ENCODE data around the gene GALNTL6.
"Not testable (repeated sequence)": the region's sequence is repeated elsewhere in the genome, so short reads cannot be mapped to it uniquely, and the experiment has no call there.

GALNTL6 gene

DNA sequence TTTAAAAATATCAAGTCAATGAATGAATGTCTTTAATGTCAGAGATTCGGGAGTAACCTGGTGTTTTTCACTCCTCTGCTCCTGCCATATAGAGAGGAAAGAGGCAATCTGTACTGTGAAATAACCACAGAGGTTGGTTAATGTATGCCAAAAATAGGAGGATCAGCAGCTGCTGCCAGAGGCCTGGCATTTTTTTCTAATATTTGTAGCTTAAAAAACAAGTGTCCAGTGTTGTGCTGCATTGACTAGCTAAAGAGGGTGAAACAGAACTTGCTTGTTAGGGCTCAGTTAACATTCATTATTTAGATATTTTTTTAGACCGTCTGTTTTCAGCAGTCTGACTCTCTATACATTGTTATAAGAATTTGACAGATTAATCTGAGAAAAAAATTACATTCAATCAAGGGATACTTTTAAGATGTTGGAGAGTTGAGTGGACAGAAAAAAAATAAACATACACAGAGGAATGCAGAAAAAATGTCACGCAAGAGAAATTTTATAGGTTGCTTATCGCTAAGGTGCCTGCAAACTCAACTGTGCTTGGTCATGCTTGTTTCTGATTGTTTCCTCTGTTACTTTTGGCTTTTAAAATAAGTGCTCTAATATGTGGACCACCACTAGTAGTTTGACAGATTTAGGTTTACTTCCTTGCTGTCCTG lies 963.1 kb downstream of the GALNTL6 start:
- DNase-seq = no peak

DNA sequence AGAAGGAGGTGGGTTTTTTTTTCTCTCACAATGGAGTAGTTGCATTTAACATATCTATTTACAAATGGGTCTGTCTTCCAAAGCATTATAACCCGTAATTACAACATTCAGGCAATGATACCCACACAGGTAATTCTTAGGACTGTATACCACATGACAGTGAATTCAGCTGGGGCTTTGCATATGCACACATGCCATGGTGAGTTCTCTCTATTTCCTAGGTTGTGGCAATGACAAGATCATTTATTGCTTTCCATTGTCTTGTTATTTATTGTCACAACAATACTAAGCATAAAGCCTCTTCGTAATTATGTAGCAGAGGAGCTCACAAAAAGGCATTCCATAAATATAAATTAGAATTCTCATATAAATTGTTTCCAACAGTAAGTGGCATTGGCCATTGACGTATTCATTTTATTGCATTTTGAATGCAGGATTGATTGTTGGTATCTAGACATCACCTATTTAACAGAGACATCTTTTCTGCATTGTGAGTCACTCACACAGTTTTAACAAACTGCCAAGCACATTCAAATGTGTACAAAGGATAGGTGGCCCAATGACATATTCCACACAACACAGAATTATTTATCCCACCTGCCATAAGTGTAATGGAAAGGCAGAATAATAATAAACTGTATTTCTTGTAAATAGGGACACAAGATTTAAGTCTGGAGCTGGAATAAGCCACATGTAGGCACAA lies 964.7 kb downstream of the GALNTL6 start:
- DNase-seq = no peak

DNA sequence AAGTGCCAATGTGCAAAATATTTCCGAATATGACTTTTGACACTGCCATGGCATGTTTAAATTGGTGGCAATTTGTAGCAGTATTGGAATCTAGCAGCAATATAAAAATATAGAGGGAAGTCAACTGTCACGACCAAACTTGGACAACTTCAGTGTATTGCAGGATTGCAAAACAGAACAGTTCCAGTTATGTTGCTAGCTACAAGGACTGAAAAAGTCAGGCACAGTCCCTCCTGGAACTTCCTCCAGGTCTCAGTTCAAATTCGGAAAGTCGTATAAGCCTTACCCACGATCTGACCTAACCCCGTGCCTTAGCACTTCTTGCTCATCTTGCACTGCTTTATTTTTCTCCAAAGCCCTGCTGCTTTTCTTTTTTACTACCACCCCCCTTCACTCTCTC lies 965.4 kb downstream of the GALNTL6 start:
- no peak for DNase-seq

DNA sequence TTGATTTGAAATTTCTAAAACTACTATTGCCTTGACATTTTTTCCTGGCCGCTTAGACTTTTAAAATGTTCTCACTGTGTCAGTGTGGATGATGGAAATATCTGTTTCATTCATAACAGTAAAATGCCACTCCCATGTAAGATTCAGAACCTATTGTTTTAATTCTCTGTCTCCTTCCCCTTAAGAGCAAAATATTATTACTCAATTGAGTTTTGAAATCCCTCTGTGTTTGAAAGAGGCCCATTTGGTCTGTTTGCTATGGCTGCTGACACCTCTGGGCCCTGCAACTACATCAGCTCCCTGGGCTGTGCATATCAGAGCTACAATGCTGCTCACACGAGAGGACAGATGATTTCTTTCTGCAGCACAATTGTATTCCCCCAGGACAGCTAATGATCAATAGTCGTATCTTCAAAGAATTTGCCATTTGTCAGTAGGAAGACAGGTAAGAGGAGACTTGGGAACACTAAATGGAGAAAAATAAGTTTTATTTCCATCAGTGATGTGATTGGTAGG lies 967.4 kb downstream of the GALNTL6 start:
- DNase-seq = no peak

DNA sequence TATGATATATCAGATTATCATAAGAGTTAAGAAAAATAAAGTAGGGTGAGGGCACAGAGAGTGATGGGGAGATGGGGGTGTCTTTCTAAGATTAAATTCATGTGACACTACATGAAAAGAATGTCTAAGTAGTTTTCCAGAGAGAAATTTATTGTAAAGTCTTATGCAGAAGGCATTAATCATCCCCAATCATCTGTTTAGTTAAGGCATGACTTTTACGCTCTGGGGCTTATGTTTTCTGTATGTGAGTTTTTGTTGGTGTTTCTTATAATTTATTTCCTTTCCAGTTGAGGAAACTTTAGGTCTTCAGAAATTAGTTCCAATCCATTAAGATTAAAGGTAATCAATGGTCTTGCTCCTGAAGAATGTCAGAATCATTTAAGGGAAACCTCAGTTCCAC lies 972.4 kb downstream of the GALNTL6 start:
- DNase-seq = no peak

DNA sequence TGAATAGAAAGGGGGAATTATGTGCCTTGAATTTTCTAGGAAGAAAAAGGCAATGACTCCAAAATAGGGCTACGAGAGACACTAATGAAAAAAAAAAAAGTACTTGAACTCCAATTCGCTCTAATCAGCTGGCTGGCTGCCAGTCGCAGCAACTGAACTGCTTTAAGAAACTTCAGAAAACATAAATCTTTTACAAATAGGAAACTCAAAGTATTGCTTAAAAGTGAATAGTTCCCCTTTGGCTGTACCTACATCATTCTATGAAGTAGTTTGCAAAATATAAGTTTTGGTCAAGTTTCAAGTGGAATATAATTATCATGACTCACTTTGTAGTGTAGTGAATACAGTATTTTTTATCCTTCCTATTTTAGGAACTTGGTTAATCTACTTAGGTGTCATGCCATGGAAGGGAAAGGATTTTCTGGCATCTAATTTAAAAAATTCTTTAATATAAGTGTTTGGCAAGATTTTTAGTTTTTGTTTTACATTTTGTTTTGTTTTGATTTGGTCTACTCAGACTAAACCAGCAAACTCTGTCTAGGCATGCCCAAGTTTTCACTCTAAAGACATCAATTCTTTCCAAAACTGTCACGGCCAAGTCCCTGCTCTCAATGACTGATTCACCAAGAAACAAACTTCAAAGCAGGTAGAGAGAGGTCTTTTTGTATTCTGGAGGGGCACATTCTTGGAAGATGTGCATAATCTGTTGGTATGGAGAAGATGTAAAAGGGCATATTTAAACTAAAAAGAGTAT lies 973.0 kb downstream of the GALNTL6 start:
- DNase-seq = no peak

DNA sequence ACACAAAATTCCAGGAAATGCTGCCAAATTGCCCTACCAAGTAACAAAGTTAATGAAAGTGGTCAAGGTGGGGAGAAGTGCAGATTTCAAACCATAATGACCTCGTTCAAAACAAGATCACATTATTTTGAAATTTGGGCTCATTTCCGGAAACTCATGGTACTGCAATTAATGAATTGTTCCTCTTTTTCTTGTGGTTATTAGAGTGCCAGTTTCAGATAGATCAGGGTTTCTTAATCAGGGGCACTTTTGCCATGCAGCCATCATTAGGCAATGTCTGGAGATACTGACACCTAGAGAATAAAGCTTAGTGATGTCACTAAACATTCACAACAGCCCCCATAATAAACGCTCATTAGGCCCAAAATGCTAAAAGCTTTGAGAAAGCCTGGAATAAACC lies 973.9 kb downstream of the GALNTL6 start:
- no peak for DNase-seq

DNA sequence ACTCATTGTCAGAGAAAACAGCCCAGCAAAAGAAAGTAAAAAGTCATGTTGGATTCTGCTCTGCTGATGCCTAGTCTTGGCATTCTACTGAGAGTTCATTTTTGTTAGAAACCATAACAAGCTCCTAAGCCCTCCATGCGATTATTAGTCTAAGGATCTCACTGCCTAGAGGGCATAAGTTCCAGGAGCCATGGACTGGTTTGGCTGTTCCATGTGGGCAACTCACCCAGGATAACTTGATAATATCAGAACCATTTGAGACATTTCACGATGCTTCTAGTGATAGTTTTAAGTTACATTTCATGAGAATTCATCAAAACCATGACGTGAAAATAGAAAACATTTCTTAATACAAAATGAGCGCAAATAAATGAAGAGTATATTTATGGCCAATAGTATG lies 978.6 kb downstream of the GALNTL6 start:
- DNase-seq = no peak

DNA sequence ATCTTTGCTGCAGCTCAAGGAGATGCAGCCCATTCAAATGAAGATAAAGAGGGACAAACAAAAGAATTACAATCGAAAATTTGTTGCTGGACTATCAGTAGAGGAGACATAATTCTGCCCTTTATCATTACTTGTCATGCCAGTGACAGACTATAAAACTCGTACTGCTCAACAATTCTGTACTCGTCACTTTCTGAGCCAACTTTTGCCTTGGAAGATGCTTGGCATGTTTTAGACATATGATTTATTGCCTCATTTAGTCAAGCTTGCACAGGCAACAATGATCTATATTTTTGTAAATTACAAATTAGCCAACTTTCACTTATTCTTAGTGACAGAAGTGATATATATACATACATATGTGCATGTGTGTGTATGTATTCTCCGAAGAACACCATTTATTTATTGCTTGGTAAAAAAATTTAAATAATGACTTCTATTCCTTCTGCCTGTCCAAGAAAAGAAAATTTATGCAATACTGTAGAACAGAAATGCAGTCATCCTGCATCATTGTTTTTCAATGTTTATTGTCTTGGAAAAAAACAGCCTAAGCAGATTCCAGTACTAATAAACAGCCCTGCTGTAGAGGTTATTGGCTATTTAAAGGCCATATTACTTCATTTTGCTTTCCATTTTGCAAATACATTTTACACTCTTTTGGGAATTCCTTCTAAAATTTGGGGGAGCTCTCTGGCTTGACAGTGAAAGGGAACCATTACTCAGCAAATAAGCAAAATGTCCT lies 980.5 kb downstream of the GALNTL6 start:
- no peak for DNase-seq

DNA sequence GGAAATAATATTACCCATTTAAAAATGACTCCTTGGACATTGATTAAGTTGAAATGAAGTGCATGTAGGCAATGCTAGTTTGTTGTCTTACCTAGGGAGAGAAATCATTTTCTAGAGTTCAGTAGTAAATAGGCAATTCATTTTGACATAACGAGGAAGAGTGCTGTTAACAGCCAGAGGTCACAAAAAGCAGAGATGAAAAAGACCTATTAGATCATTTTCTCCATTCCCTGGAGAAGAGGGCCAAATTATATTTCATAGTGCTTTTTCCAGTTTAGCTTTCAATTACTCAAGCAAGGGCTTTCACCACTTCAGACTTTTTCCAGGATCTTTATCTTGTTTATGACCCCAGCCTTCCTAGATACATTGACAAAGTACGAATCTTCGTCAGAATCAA lies 981.1 kb downstream of the GALNTL6 start:
- no peak for DNase-seq

DNA sequence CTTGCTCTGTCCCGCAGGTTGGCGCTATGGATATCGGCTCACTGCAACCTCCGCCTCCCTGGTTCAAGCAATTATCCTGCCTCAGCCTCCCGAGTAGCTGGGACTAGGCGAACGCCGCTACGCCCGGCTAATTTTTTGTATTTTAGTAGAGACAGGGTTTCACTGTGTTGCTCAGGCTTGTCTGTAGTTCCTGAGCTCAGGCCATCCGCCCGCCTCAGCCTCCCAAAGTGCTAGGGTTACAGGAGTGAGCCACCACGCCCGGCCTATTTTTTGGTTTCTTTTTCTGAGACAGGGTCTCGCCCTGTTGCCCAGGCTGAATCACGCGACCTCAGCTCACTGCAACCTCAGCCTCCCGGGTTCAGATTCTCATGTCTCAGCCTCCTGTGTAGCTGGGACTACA lies 984.1 kb downstream of the GALNTL6 start:
- DNase-seq = not testable (repeated sequence)

DNA sequence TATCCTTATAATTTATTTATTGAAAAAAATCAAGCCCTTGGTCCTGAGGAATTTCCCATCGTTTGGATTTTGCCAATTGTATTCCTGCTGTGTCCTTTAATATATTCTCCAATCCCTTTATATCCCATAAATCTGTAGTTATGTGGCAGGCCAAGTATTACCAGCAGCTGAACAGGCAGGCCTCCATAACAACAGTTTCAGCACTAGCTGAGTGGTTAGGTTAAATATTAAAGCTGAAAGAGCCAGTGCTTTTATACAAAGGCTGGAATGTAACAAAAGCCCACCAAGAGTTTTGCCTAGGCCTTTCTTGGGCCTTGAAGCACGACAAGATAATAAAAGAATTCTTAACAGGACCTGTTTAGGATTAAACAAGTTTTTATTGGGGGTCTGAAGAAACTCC lies 988.8 kb downstream of the GALNTL6 start:
- no peak for DNase-seq

DNA sequence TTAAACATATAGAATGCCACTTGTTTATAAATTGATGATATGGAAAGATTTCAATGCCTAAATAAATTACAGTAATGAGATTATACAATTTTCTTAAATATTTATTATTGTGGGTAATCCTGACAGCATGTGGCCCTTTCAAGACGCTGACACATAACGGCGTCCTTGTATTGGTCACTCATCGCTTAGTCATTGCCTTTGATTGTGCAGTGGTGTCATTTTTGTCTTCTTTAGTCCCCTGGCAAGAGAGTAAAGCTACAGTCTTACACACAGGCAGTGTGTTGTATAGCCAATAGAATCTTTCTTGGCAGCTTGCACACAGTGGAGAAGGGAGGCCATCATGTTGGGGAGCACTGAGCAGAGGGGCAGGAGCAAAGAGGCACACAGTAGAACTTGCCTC lies 993.6 kb downstream of the GALNTL6 start:
- no peak for DNase-seq

DNA sequence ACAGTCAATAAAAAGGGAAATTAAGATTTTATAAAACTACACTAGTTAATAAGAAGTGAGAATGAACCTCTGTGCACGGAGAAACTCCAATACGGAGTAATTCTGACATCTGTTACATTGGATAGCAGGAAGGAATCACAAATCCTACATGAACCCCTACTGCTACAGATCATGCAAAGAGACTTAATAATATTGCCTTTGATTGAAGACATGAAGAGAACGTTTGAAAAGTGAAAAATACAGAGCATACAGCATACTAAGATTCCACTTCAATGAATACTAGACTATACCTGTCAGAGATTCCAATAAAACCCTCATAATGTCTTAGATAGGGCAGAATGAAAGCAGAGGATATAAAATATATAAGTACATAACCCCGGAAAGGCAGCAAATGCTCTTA lies 995.0 kb downstream of the GALNTL6 start:
- no peak for DNase-seq

DNA sequence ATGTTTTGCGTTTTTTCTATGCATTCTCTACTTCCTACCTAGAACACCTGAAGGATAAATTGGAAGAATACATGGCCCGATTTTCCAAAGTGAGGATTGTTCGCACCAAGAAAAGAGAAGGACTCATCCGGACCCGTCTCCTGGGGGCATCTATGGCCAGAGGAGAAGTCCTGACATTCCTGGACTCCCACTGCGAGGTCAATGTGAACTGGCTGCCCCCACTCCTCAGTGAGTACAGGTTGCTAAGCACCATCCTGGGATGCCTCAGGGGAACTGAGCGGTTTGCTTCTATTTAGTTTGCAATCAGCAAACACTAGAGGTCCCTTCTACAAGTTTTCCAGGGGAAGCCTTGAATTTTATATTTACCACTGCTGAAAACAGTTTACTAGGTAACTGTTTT lies 996.1 kb downstream of the GALNTL6 start:
- no peak for DNase-seq

DNA sequence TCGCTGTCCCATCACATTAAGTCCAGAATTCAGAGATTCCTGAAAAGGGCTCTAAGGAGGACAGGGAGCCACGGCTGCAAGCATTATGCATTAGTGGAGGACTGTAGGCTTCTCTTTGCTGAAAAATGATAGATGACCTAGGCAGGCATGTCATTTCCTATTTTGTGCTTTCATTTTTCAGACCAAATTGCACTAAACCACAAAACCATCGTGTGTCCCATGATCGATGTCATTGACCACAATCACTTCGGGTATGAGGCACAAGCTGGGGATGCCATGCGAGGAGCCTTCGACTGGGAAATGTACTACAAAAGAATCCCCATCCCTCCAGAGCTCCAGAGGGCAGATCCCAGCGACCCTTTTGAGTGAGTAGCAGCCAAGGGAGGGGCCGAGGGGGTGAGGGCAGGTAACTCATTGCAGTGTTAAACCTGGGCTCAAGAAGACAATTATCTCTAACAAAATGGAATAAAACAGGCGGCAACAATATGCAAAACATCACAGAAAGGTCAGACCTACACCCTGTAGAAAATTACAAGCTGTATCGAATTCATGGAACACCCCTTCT lies 1000.2 kb downstream of the GALNTL6 start:
- no peak for DNase-seq

DNA sequence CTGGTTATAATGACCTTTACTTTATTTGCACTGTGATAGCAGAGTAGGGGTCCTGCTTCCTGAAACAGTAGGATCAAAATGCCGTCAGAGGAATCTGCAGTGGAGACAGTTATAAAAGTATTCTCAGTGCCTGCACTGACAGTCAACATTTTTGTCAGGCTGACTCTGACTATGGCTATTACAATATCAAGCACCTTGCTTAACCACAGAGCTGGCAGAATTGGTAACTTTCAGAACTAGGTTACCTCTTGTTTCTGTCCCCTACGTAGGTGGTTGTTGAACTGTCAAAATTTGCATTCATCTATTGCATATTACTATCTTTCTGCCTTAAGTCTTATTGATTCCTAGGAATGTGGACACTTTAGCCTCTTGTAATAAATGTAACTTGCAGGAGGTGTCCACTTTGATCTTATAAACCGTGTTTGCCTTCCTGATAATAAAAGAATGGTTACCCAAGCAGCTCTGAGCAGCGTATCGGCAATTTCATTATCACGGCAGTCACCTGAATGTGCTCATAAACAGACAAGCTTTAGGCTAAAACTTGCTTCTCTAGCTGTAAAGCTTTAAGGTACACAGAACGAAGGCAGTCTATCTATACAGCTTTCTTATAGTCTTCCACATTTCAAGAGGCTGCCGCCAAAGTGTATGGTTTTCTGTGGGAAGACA lies 1002.4 kb downstream of the GALNTL6 start:
- DNase-seq = no peak

DNA sequence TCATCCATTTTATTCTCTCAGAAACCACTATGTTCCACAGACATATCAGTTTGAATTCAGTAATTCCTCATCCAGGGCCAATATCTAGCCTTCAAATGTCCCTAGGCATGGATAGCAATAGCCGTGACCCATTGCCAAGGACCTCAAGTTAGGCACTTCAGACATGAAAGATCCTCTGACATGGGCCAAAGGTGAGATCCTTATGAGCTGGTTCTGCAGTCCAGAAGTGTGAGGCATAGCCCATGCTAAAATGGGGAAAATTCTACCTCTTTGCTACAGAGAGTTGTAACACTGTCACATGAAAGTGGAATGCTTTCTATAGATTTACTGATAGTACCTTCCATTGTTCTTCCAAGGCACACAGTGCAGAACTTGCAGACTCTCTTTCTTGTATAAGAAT lies 1005.7 kb downstream of the GALNTL6 start:
- DNase-seq = no peak

DNA sequence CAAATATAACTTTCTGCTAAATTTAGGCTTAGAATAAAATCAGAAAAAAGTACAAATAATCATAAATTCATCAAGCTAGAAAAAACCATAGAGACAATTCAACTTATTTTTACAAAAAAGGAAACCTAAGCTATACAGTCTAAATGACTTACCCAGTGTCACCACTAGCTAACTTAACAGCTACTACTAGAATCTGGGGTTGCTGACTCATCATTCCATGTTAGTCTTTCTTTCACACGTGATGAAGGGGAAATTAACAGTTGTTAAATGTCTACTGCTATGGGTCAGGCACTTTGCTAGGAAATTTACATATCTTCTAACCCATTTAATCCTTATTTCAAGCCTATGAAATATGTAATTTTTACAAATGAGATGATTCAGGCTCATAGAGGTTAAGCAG lies 1006.1 kb downstream of the GALNTL6 start:
- DNase-seq = no peak

DNA sequence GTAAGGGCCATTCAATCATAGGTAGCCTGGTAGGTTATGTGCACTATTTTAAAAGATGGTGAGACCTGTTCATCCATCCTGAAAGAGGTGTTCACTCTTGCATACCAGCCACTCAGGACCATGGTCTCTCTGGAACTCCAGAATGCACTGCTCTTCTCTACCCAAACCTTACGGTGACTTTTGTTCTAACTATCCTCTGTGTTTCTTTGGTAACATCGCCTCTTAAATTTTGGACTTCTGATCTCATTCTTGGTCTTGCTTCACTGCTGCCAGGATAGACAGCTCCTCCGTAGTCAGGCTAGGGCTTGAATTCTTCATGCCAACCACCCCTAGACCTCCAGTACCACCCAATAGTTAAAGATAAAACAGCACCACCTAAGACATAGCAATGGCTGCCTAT lies 1009.1 kb downstream of the GALNTL6 start:
- DNase-seq = no peak

DNA sequence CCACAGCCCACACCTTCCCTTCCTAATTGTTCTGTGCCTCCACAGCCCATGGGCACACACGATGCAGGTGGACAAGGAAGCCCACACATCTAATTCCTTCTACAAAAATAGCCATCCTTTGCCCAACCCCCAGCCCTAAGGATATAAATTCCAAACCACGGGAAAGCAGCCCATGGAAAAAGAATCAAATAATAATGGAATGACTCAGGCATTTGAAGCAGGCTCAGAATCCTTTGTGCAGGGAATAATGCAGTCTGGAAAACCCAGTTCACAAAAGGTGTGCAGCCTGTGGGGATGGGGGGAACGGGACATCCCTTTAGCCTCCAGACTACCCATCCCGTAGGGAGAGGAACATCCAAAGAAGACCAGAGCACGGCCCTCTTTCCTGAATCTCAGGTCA lies 1013.1 kb downstream of the GALNTL6 start:
- no peak for DNase-seq

DNA sequence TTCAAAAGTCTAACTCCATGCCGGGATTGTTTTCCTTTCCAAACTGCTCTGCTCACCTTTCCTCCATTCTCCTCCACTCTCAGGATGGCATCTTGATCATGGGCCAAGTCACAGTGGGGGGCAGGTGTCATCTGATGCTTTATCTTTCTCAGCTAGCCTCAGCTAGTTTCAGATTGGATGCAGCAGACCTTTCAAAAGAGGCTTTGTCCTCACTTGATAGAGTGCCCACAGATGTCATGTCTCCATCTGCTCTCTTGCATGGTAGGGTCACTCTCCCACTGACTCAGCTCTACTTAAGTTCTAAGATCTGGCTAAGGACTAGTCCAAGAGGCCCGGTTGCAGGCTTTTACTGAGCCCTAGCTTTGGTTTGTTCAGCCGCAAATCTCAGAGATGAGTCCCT lies 1013.7 kb downstream of the GALNTL6 start:
- DNase-seq = no peak

All from NCI-H187 treated with DMSO at 0.1 percent for 48 hours (cell line).